ENCODE data around the gene PRLHR.

The PRLHR gene

GRCh38 chr10:118543714-118544400 is 51.6 kb downstream of the PRLHR start:
- peak; percentile 49 for DNase-seq (ENCODE audit: extremely low spot score)
- peak; percentile 45 for TF ChIP-seq CTCF (IDR thresholded peaks at IDR 0.05; ENCODE audit: control extremely low read depth, extremely low read depth, low read depth, missing control alignments)
- ChIA-PET CTCF (interaction anchor here (0.6 to 1.9 kb wide), 7 partner anchors 8 to 1047 kb away, joined by 3 to 6 read pairs (median 4); no protein-coding TSS in a partner anchor), POLR2A (no interaction called here)

DNA sequence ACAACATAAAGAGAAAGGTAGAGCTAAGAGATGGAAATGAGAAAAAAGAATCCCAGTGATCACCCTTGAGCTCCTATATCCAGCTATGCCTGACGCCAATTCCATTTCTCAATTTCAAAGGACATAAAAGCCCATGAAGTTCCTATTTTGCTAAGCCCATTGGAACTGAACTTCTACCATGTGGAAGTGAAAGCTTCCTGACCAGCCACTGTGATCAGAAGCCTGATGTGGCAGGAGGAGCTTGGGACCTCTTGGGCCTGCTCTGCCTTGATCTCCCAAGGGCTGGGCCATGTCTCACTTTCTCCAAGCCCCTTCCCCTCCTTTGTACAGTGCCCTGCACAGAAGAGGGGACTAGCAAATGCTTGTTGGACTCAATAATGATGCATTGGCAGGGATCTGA is 52.7 kb downstream of the PRLHR start:
- POLR2A ChIA-PET: no interaction called here
- CTCF ChIA-PET: interaction anchor here (0.8 to 1.9 kb wide), 4 partner anchors 21 to 1045 kb away, joined by 3 to 5 read pairs (median 4); no protein-coding TSS in a partner anchor
- no peak for TF ChIP-seq CTCF (IDR thresholded peaks at IDR 0.05; ENCODE audit: control extremely low read depth, extremely low read depth, low read depth, missing control alignments)
- DNase-seq (ENCODE audit: extremely low spot score): no peak

- no peak for DNase-seq (ENCODE audit: extremely low spot score)
- no peak for TF ChIP-seq CTCF (IDR thresholded peaks at IDR 0.05; ENCODE audit: control extremely low read depth, extremely low read depth, low read depth, missing control alignments)
- ChIA-PET POLR2A (no interaction called here), CTCF (interaction anchor here (1.5 to 1.9 kb wide), 2 partner anchors 27 to 1044 kb away, joined by 3 to 5 read pairs; no protein-coding TSS in a partner anchor)
Observed at GRCh38 chr10:118542205-118542604, 53.2 kb downstream of the PRLHR start.

- CTCF ChIA-PET: no interaction called here
- POLR2A ChIA-PET: no interaction called here
- DNase-seq (ENCODE audit: extremely low spot score): no peak
- no peak for TF ChIP-seq CTCF (IDR thresholded peaks at IDR 0.05; ENCODE audit: control extremely low read depth, extremely low read depth, low read depth, missing control alignments)
Observed at GRCh38 chr10:118541718-118542117, 53.7 kb downstream of the PRLHR start.

Data from GM10248 (cell line).